Cardiac fibroblast (primary cell): ENCODE results near the gene ERICH3.

Experiments
- DNase-seq, 2 donors: peaks; one replicate each; pipeline versions ENCODE4 v3.0.0 to v3.0.0-alpha.2; 2010; ENCODE audit warnings: low read depth in 2 of 2
- H3K4me3 ChIP-seq, 2 donors: replicated peaks in 1 of 2; 1 replicate in 1 of 2; 2 replicates in 1 of 2; pipeline ENCODE4 v1.5.1; 2011; ENCODE audit warnings: low read depth in 2 of 2, low read length in 2 of 2, mild to moderate bottlenecking in 2 of 2, moderate library complexity in 1 of 2
- TF ChIP-seq, protein P1 (sequence below): IDR thresholded peaks from one replicate; pipeline ENCODE4 v1.5.1; 2011; ENCODE audit warnings: low read depth, mild to moderate bottlenecking, low read length, inconsistent platforms

Gene ERICH3

DNA sequence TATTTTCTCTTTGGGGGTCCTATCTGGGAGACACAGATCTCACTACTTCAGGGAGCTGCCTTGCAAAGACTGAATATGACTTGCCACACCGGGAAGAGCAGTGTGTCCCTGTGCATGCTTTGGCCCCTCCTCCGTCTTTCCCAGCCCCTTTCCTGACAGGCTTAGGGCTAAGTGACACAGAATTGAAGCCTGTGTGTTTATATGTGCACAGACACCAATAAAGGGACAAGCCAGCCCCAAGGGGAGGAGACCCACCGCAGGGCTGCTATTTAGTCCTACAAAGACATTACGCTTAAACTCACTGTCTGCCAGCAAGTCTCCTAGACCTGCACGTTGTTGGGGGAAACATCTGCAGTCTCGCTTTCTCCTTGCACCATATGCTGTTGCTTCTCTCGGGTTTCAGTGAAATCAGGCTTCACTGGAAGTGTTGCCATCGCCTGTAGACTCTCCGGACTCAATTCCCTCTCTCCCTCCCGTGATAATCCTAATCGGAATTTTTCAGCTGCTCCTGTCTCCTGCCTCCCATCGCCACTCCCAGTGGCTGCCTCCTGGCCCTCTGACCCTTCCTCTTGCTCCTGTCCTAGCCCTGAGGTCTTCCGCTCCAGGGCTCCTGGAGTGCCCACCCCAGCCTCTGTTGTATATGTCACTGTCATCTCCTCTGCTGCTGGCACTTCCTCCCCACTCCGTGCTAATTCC, 102.6 kb downstream of the ERICH3 start:
- DNase-seq = no peak
- TF ChIP-seq, protein P1, sequence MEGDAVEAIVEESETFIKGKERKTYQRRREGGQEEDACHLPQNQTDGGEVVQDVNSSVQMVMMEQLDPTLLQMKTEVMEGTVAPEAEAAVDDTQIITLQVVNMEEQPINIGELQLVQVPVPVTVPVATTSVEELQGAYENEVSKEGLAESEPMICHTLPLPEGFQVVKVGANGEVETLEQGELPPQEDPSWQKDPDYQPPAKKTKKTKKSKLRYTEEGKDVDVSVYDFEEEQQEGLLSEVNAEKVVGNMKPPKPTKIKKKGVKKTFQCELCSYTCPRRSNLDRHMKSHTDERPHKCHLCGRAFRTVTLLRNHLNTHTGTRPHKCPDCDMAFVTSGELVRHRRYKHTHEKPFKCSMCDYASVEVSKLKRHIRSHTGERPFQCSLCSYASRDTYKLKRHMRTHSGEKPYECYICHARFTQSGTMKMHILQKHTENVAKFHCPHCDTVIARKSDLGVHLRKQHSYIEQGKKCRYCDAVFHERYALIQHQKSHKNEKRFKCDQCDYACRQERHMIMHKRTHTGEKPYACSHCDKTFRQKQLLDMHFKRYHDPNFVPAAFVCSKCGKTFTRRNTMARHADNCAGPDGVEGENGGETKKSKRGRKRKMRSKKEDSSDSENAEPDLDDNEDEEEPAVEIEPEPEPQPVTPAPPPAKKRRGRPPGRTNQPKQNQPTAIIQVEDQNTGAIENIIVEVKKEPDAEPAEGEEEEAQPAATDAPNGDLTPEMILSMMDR = no peak
- H3K4me3 ChIP-seq = no peak overlapping the region

- DNase-seq = no peak
- TF ChIP-seq, protein P1 = no peak
- H3K4me3 ChIP-seq = no peak overlapping the region
These were observed 123.7 kb downstream of the ERICH3 start for GRCh38 chr1:74549932-74550331.

DNA sequence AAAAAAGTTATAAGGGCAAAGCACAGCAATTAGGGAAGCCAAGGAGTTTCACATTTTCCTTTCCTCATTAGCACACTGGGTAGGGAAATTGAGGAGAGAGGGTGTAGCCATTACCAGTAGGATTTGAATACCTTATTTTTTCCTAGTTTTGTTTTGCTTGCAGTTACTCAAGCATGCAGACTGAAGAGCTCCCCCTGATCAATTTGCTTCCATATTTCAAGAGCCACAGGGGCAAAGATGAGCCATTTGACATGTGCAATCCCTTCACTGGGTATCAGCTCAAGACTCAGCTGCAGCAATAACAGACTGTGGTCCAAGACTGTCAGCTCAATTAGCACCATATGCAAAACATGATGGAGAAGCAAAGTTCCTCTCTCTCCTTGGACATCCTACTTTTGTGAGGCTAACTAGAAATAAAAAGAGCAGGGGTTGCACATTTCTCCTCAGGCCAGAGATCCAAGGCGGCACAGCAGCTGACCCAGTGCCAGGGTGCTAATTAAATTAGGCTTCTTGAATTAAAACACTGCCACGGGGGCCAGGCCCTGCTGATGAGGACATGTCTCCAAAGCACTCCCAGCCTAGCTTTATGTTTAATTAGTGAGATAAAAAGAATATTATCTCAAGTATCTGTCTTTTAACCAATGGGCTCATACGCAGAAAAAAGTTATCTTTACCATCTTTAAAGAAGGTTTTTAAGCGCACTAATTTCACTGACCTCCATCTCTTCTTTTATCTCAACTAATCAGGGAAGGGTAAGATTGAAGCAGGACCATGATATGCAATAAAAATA, 124.4 kb downstream of the ERICH3 start:
- no peak for DNase-seq
- no peak overlapping the region for H3K4me3 ChIP-seq
- TF ChIP-seq, protein P1 = no peak

DNA sequence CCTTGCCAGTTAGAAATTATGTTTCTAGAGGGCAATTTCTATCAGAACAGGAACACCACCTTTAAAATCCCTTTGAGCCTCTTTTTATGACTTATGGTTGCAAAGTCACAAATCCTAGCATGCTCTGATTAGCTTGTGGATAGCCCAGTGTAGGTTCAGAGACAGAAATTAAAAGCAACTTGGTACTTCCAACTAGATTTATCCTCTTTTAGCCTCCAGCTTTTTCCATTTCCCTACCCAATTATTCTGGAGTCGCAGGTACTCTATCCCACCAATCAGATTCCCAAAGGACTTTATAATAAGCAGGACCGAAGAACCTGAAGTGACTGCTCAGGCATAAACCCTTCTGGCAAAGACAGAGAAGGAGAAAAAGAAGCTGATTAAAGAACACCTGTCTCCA, 127.8 kb downstream of the ERICH3 start:
- TF ChIP-seq, protein P1 = no peak
- no peak for DNase-seq
- H3K4me3 ChIP-seq = no peak overlapping the region

DNA sequence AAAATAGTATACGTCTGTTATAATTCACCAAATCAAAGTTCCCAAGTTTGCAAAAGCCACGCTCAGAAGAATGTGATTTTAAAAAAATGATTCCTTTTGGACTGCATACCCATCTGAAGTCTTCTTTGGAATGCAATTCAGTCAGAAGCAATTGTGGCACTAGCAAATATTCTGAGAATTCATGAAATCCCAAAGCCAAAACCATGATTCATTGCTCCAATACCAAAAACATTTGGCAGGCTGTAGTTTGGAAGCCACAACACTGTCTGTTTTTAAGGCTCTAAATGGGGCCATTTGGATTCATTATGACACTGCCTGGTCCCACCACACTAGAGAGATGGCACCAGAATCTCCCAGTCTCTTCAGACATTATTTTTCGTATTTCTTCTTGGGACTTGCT, 139.4 kb downstream of the ERICH3 start:
- no peak for DNase-seq
- no peak overlapping the region for H3K4me3 ChIP-seq
- TF ChIP-seq, protein P1 = no peak

- TF ChIP-seq, protein P1 = no peak
- no peak for DNase-seq
These were observed 141.8 kb downstream of the ERICH3 start for GRCh38 chr1:74531796-74532195.

More at GRCh38 chr1:74531796-74532195, 141.8 kb downstream of the ERICH3 start:
- H3K4me3 ChIP-seq = no peak overlapping the region
